ENCODE measurements around the gene ALLC. TPM values are rescaled to one million over a fixed set of nuclear protein-coding genes. Genes with fewer than 3 reads are reported as not detected.

The ALLC gene
- polyA plus RNA-seq, 1 experiment: not detected

DNA sequence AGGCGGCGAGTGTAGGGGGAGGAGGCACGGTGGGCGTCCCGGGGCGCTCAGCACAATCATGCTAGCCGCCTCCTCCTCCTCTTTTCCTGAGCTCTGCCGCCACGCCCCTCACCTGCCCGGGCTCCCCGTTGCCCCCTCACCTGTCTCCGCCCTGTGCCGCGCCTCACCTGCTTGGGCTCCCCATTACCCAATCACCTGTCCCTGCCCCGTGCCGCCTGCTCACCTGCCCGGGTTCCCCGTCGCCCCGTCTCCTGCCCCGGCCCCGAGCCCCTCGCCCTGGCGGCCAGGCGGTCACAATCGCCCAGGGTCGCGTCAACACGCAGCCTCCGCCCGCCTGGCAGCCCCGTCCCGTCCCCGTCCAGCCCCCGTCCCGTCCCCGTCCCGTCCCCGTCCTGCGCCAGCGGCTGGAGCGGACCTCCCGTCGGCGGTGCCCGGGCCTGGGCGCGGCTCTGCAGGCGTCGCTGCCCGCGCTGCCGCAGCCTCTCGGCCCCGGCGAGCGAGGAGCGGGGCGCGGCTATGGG lies 45.3 kb downstream of the ALLC start, which contains the start of gene DCDC2C:
TSS of gene DCDC2C (plus strand) at position 340 of the 521 bp plus-strand sequence. CDS start at position 517, 177 bp downstream.
- no peak for DNase-seq (ENCODE audit: low read depth, low spot score)
- TF ChIP-seq, protein P1, sequence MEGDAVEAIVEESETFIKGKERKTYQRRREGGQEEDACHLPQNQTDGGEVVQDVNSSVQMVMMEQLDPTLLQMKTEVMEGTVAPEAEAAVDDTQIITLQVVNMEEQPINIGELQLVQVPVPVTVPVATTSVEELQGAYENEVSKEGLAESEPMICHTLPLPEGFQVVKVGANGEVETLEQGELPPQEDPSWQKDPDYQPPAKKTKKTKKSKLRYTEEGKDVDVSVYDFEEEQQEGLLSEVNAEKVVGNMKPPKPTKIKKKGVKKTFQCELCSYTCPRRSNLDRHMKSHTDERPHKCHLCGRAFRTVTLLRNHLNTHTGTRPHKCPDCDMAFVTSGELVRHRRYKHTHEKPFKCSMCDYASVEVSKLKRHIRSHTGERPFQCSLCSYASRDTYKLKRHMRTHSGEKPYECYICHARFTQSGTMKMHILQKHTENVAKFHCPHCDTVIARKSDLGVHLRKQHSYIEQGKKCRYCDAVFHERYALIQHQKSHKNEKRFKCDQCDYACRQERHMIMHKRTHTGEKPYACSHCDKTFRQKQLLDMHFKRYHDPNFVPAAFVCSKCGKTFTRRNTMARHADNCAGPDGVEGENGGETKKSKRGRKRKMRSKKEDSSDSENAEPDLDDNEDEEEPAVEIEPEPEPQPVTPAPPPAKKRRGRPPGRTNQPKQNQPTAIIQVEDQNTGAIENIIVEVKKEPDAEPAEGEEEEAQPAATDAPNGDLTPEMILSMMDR (IDR thresholded peaks at IDR 0.05; ENCODE audit: low read depth, low read length): no peak
- H3K4me3 ChIP-seq (ENCODE audit: low read depth, low read length): no peak within 1 kb of the TSS
- ChIA-PET POLR2A (no interaction called here), CTCF (no interaction called here)
- H3K27ac ChIP-seq (ENCODE audit: low read depth, low read length): no peak within 1 kb of the TSS
- H3K9me3 ChIP-seq (ENCODE audit: control insufficient read depth, insufficient read depth, low read length): no peaks in the 10 kb centered on the region; the same call in 1 of the 2 replicates
- H3K27me3 ChIP-seq (ENCODE audit: control insufficient read depth, insufficient read depth, low read length): peaks cover 25% of the 10 kb centered on the region

DNA sequence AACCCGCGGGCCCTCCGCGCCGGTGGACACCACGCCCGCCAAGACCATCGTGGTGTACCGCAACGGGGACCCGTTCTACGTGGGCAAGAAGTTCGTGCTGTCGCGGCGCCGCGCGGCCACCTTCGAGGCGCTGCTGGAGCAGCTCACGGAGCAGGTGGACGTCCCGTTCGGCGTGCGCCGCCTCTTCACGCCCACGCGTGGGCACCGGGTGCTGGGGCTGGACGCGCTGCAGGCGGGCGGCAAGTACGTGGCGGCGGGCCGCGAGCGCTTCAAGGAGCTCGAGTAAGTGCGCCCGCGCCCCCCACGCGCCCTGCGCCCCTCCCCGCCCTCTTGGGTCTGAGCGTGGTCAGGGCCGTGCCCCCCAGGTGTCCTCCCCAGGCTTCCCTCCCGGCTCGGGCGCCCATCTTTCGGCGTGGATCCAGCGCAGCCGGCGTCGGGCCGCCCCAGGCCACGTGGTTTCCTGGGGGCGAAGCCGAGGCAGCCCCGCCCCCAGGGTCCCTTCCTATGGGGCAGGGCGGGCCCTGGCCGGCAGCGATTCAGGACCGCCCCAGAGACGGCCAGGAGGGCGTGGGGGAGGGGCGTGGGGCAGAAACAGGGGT lies 45.9 kb downstream of the ALLC start:
- ChIA-PET POLR2A (no interaction called here), CTCF (interaction anchor here (1.1 kb wide), 1 partner anchor 11 kb away, joined by 7 read pairs; no protein-coding TSS in a partner anchor)

DNA sequence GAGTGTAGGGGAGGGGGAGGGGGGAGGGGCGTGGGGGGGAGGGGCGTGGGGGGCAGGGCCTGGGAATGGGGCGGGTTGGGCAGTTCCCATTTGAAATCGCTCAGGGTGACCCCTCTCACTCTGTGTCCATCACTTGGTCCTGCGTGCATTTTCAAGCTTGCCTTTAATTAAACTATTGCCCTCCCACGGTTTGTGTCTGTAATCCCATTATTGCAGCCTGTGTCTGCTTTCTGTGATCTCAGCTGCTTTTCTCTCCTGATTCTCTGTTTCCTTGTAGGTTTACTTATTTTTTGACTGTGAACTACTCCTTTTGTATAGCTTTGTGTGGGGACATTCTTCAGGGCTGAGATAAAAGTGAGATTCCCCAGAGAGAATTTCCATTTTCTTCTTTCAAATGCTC lies 46.7 kb downstream of the ALLC start:
- Histone ChIP-seq H3K27me3 (ENCODE audit: control insufficient read depth, insufficient read depth, low read length) (peaks cover 25% of the 10 kb centered on the region), H3K27ac (ENCODE audit: low read depth, low read length) (no peak overlapping the region), H3K4me3 (ENCODE audit: low read depth, low read length) (no peak overlapping the region), H3K9me3 (ENCODE audit: control insufficient read depth, insufficient read depth, low read length) (no peaks in the 10 kb centered on the region; the same call in 1 of the 2 replicates)
- TF ChIP-seq, protein P1 (IDR thresholded peaks at IDR 0.05; ENCODE audit: low read depth, low read length): no peak
- no peak for DNase-seq (ENCODE audit: low read depth, low spot score)
- CTCF ChIA-PET: interaction anchor here (1.1 to 2.1 kb wide), 2 partner anchors 12 to 24 kb away, joined by 7 to 9 read pairs; no protein-coding TSS in a partner anchor
- POLR2A ChIA-PET: no interaction called here

More for the DNA sequence above, 45.9 kb downstream of the ALLC start:
- TF ChIP-seq, protein P1 (IDR thresholded peaks at IDR 0.05; ENCODE audit: low read depth, low read length): no peak
- Histone ChIP-seq H3K27ac (ENCODE audit: low read depth, low read length) (no peak overlapping the region), H3K4me3 (ENCODE audit: low read depth, low read length) (no peak overlapping the region), H3K9me3 (ENCODE audit: control insufficient read depth, insufficient read depth, low read length) (no peaks in the 10 kb centered on the region; the same call in 1 of the 2 replicates), H3K27me3 (ENCODE audit: control insufficient read depth, insufficient read depth, low read length) (peaks cover 25% of the 10 kb centered on the region)
- DNase-seq (ENCODE audit: low read depth, low spot score): no peak

DNA sequence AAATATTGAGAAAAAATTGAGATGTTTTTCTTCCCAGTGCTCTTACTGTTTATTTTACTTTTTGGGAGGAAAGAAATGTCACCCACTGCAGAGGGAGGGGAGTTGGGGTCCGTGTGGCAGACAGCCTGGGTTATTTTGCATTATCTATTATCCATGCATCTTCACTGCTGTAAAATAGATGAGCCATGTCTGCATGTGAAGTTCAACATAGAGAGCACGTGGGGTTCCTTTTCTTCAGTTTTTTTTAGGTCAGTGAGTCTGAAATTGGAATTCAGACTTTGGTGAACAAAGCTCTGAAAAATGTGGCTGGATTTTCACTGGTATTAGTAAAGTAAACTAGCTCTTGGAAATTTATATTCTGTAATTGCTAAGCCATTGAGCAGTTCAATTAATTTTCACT lies 47.8 kb downstream of the ALLC start:
- H3K4me3 ChIP-seq (ENCODE audit: low read depth, low read length): no peak overlapping the region
- H3K9me3 ChIP-seq (ENCODE audit: control insufficient read depth, insufficient read depth, low read length): no peaks in the 10 kb centered on the region; the same call in 1 of the 2 replicates
- TF ChIP-seq, protein P1 (IDR thresholded peaks at IDR 0.05; ENCODE audit: low read depth, low read length): no peak
- DNase-seq (ENCODE audit: low read depth, low spot score): no peak
- H3K27me3 ChIP-seq (ENCODE audit: control insufficient read depth, insufficient read depth, low read length): peaks cover 25% of the 10 kb centered on the region
- POLR2A ChIA-PET: no interaction called here
- CTCF ChIA-PET: interaction anchor here (2.1 kb wide), 1 partner anchor 22 kb away, joined by 9 read pairs; no protein-coding TSS in a partner anchor
- H3K27ac ChIP-seq (ENCODE audit: low read depth, low read length): no peak overlapping the region

DNA sequence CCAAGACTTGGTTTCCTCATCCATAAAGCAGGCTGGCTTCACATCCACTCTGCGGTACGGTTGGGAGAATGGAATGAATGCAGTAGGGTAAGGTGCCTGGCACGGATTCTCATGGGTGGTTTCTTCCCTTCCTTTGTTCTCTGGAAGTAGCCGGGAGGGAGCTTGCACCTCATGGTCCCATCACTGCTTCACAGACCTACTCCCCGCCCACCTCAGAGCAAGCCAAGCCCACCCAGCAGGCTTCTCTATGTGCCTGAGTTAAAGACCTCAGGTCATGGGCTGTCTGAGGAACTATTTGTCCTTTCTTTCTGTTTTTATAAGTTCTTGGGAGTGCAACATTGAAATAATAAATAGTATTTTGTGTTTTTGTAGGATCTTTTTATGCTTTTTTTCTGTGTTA lies 48.9 kb downstream of the ALLC start:
- no peak for DNase-seq (ENCODE audit: low read depth, low spot score)
- ChIA-PET CTCF (interaction anchor here (1.4 to 2.1 kb wide), 2 partner anchors 21 to 74 kb away, joined by 3 to 9 read pairs; no protein-coding TSS in a partner anchor), POLR2A (no interaction called here)
- TF ChIP-seq, protein P1 (IDR thresholded peaks at IDR 0.05; ENCODE audit: low read depth, low read length): no peak
- H3K27ac ChIP-seq (ENCODE audit: low read depth, low read length): no peak overlapping the region
- no peaks in the 10 kb centered on the region; the same call in 1 of the 2 replicates for H3K9me3 ChIP-seq (ENCODE audit: control insufficient read depth, insufficient read depth, low read length)
- peaks cover 21% of the 10 kb centered on the region for H3K27me3 ChIP-seq (ENCODE audit: control insufficient read depth, insufficient read depth, low read length)
- no peak overlapping the region for H3K4me3 ChIP-seq (ENCODE audit: low read depth, low read length)

Measured in AG04450 (cell line).